CD4-positive, alpha-beta T cell treated with Interleukin-1 beta for 1 hour (primary cell): Measurements from ENCODE around the gene GRIK5.
"Not testable (repeated sequence)": the region's sequence is repeated elsewhere in the genome, so short reads cannot be mapped to it uniquely, and the experiment has no call there.

Experiments
- DNase-seq, 2 donors: peaks; one replicate each; pipeline ENCODE4 v3.0.0-alpha.2; 2020 to 2022

Gene GRIK5, protein sequence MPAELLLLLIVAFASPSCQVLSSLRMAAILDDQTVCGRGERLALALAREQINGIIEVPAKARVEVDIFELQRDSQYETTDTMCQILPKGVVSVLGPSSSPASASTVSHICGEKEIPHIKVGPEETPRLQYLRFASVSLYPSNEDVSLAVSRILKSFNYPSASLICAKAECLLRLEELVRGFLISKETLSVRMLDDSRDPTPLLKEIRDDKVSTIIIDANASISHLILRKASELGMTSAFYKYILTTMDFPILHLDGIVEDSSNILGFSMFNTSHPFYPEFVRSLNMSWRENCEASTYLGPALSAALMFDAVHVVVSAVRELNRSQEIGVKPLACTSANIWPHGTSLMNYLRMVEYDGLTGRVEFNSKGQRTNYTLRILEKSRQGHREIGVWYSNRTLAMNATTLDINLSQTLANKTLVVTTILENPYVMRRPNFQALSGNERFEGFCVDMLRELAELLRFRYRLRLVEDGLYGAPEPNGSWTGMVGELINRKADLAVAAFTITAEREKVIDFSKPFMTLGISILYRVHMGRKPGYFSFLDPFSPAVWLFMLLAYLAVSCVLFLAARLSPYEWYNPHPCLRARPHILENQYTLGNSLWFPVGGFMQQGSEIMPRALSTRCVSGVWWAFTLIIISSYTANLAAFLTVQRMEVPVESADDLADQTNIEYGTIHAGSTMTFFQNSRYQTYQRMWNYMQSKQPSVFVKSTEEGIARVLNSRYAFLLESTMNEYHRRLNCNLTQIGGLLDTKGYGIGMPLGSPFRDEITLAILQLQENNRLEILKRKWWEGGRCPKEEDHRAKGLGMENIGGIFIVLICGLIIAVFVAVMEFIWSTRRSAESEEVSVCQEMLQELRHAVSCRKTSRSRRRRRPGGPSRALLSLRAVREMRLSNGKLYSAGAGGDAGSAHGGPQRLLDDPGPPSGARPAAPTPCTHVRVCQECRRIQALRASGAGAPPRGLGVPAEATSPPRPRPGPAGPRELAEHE

GRCh38 chr19:42069619-42070351 lies at the start of gene GRIK5:
GRIK5 (minus strand) TSS chr19:42070206; CDS start chr19:42065770, 4,436 bp downstream.
- DNase-seq, result no peak

DNA sequence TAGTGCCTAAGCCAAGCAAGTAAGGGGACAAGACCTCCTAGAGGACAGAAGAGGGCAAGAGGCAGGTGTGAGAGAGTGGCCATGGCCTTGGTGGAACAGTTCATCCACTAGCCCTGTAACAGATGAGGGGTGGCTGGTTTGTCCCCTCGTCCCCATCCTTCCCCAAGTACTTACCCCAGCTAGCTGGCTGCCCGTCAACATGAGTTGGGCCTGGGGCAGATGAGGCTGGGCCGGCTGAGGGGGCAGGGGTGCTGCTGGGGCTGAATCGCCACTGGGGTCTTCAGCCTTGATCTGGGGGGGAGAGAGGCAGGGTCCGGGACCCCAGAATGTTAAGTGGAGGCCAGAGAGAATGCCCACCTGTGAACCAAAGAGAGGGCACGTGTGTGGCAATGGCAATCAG lies 47.1 kb upstream of the GRIK5 start:
- DNase-seq, result no peak

- no peak for DNase-seq
Measured at GRCh38 chr19:42116308-42117075, 46.5 kb upstream of the GRIK5 start.

- DNase-seq, result no peak
Measured at GRCh38 chr19:42115705-42116104, 45.7 kb upstream of the GRIK5 start.

GRCh38 chr19:42115219-42115618 lies 45.2 kb upstream of the GRIK5 start:
- no peak for DNase-seq

GRCh38 chr19:42114412-42114811 lies 44.4 kb upstream of the GRIK5 start:
- DNase-seq, result peak in 1 of 2 donors; percentile 25

GRCh38 chr19:42113641-42114348 lies 43.8 kb upstream of the GRIK5 start:
- DNase-seq, result peak in 1 of 2 donors; percentile 67

DNA sequence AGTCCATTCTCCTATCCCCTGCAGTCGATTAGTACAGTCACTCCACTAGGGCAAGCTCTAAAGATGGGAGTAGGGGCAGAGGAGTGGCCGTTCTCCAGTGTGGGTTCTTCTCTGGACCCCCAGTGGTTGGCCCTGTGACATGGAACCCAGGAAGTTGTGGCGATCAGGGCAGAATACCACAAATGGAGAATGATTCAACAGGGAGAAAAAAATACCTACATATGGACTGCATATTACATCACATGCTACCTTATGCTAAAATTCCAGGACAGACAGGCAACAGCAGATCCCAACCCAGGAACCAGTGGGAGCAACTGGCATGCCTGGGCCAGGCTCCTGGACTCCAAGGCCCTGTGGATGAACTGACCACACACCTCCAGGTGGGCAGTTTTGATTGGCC lies 41.8 kb upstream of the GRIK5 start:
- no peak for DNase-seq

DNA sequence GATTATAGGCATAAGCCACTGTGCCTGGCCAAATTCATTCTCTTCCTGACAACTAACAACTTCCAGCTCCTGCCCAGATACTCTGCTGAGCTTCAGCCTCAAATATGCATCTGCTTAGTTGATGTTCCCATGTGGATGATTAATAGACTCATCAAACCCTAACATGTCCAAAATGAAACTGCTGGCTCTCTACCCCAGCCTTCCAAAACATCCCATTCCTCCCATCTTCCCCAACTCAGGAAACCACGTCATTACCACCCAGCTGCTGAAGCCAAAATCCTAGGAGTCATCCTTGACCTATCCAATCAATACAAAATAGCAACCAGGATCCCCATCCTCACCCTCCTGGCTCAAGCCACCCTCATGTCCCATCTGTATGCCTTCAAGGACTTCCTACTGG lies 41.4 kb upstream of the GRIK5 start:
- DNase-seq, result no peak

- no peak for DNase-seq
Measured at GRCh38 chr19:42110658-42111057, 40.7 kb upstream of the GRIK5 start.

GRCh38 chr19:42109896-42110295 lies 39.9 kb upstream of the GRIK5 start:
- no peak for DNase-seq

GRCh38 chr19:42108527-42109389 lies 38.8 kb upstream of the GRIK5 start:
- DNase-seq, result peak; percentile 88 to 90

GRCh38 chr19:42105368-42105767 lies 35.4 kb upstream of the GRIK5 start:
- no peak for DNase-seq

- DNase-seq, result no peak
Measured at GRCh38 chr19:42102877-42103276, 32.9 kb upstream of the GRIK5 start.

DNA sequence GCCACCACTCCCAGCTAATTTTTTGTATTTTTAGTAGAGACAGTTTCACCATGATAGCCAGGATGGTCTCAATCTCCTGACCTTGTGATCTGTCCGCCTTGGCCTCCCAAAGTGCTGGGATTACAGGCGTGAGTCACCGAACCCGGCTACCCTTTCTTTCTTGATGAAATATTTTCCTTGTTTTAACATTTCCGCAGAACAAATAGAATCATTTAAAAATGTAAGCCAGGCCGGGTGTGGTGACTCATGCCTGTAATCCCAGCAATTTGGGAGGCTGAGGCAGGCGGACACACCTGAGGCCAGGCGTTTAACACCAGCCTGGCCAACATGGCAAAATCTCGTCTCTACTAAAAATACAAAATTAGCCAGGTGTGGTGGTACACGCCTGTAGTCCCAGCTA lies 30.2 kb upstream of the GRIK5 start:
- DNase-seq, result not testable (repeated sequence)

GRCh38 chr19:42099336-42099925 lies 29.4 kb upstream of the GRIK5 start:
- DNase-seq, result no peak

GRCh38 chr19:42098781-42099180 lies 28.8 kb upstream of the GRIK5 start:
- DNase-seq, result no peak

DNA sequence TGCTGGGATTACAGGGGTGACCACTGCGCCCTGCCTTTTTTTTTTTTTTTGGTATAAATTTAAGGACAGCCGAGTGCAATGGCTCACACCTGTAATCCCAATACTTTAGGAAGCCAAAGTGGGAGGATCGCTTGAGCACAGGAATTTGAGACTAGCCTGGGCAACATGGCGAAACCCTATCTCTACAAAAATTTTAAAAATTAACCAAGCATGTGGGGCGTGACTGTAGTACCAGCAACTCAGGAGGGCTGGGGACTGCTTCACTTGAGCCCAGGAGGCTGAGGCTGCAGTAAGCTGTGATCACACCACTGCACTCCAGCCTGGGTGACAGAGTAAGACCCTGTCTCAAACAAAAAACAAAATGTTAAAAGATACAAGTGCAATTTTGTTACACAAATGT lies 27.5 kb upstream of the GRIK5 start:
- DNase-seq, result no peak

DNA sequence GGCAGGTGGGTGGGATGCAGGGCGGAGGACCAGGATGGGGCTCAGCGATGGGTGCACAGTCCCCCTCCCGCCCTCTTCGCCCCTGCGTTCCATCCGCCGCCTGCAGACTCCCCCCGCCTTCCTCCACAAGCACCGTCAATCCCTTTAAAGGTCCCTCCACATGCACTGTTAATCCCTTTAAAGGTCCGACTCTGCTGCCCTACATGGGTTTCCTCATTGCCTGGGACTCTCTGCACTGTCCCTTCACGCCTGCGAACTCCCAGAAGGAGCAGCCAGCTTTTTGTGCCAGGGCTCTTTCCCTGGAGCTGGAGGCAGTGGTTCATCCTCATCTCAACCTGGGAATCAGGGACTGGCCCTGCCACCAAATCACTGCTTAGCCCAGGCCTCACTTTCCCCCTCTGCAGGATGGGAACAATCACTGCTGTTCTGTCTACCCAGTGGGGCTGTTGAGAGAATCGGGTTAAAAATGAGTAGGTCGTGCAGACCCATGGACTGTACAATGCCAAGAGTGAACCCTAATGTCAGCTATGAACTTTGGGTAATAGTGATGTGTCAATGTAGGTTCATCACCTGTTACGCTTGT lies 26.3 kb upstream of the GRIK5 start:
- DNase-seq, result no peak

DNA sequence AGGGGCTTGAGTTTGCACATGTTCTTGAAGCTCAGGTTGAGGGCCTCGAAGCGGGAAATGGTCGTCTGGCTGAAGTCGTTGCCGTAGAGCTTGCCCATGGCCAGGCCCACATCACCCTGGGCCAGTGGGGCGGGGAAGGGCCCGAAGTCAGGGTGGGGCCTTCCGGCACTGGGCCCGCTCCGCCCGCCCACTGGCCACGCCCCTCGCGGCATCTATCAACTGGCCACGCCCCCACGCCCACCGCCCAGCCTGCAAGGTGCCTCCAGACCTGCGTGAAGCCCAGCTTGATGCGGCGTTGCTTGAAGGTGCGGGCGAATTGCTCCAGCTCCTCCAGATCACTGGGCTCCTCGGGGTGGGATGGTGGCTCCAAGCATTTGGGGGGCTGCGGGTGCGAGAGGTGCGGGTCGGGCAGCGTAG lies 25.8 kb upstream of the GRIK5 start:
- no peak for DNase-seq
